ENCODE results near the gene SAYSD1.

GRCh38 chr6:39130691-39131090 is 15.7 kb upstream of the SAYSD1 start:
- no peak for TF ChIP-seq ZNF274 (IDR thresholded peaks at IDR 0.05; ENCODE audit: borderline replicate concordance, extremely low read depth, low read length)
- TF ChIP-seq TAF7 (optimal IDR thresholded peaks at IDR 0.05; ENCODE audit: borderline replicate concordance, low read depth, low read length) = no peak
- no peak for TF ChIP-seq CTCF (IDR thresholded peaks at IDR 0.05; ENCODE audit: control extremely low read depth in 1 of 3, insufficient read depth in 1 of 3, low read depth in 1 of 3, low read length in 3 of 3)
- TF ChIP-seq POLR2A (IDR thresholded peaks at IDR 0.05; ENCODE audit: control extremely low read depth in 1 of 2, low read depth in 2 of 2, low read length in 2 of 2) = no peak
- TF ChIP-seq SAP30 (IDR thresholded peaks at IDR 0.05; ENCODE audit: insufficient read depth, insufficient replicate concordance, low read length) = no peak
- TF ChIP-seq RAD21 (IDR thresholded peaks at IDR 0.05 in 1 of 2, conservative IDR thresholded peaks at IDR 0.05 in 1 of 2; ENCODE audit: low read depth in 2 of 2, low read length in 2 of 2) = no peak

Data from H1 (cell line).